NCI-H526 treated with DMSO at 0.1 percent for 48 hours (cell line): ENCODE data around the gene ZCCHC2.

Source experiments
- DNase-seq: peaks from one replicate; lab custom pipeline; 2025; lab: John Stamatoyannopoulos, UW

ZCCHC2 gene

DNA sequence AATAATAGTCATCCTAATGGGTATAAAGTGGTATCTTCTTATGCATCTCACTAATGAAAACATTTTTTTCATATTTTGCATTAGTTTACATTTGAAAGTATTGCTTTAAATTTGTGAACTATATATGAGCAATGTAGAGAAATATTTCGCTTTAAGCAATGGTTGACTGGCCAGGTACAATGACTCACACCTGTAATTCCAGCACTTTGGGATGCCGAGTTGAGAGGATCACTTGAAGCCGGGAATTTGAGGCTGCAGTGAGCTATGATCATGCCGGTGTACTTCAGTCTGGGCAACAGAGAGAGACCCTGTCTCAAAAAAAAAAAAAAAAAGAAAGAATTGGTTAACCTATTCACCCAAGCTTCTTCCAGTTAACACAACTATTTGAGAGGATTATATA, 15.1 kb downstream of the ZCCHC2 start:
- DNase-seq = no peak

DNA sequence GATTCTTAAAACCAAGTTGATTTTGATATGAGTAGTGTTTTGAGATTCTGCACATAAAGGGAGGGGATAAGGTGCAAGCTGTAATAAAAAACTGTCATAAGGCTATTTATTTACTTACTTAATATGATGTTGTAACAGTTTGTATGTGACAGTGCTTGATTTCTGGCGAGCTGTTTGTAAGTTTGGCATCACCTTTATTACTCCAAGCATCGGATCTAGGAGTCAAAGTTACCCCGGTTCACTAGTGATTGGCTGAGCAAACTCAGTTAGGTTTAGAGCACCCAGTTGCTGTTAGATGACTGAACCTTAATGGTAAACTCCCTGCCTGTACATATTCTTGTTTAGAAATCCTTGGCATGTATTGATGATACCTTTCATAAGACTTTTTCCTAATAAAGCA, 16.1 kb downstream of the ZCCHC2 start:
- DNase-seq = no peak

DNA sequence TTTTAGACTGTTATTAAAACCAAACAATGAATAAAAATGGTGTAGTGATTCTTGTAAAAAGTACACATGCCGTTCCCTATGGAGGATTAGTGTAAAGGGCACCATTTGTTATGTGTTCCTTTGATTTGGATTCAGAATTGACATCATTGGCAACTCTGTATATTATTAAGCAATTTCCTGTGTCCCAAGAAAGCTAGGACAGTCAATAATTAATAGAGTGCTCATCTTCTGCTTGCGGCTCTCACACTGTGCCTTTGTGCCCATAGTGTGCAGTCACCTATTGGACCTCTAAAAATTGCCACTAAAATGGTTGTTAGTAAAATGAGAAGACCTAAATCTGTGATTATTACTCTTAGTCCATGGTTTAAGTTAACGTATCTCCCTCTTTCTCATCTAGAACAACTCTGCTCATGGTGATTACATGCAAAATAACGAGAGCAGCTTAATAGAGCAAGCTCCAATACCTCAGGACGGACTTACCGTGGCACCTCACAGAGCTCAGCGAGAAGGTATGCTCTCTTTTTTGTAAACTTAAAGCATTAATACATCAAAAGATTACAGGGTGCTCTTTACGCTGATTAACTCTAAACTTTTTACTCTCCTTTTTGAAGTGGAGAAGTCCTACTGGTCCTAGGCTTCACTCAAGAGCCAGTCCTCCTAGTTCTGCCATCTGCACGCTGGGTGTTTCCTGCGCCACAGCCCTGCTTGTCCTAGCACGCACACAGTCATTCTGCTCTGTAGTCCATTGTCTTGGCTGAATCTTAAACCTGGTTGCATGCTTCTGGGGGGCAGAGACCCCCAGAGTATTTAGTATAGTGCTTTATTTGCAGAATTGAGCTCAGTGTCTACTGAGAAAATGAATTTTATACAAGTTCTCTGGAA, 16.7 kb downstream of the ZCCHC2 start:
- no peak for DNase-seq

DNA sequence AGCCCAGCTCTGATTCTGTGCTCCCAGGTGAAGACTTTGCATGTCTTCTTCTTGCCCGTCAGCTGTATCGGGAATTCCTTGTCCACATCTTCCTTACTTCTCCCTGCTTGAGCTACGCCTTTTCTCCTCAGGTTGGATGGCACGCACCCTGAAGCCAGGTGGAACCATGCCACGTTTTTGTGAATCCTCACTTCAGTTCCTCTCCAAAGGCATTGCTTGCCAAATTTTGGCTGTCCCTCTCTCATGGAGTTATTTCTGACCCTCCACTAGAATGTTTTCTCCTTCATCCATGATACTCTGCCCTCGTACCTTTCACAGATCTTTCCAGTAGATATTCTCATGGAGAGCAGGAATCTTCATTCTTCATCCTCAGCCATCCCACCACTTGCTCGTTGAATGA, 20.2 kb downstream of the ZCCHC2 start:
- no peak for DNase-seq

DNA sequence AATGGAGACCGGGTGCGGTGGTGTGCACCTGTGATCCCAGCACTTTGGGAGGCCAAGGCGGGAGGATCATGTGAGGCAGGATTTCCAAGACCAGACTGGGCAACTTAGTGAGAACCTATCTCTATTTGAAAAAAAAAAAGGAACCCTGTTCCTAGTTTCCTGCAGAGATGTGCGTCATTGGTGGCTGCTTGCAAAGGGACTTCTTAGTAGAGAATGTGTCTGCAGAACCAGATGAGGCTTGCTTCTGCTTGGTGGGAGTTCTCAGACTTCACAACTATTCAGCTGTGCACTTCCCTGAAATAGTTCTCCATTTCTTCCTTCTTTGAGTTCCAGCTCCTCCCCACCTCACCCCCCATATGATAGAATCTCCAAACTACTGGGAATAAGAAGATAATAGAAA, 22.3 kb downstream of the ZCCHC2 start:
- DNase-seq = no peak

DNA sequence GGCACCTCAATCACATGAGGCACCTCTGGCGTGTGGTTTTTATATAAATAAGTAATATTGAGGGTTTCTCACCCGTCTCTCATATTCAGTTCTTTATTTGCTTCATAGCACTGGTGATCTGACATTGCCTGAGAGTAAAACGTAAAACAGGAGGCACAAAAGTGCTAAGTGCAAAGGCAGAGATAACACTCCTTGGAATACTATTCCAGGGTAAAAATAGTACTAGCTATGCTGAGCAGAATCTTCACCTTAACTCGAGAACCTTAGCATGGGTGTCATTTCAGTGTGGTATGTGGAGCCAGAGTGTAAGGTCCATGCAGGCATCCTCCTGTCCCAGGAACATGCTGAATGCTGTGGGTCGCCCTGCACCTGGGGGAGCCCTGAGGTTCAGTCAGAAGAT, 26.9 kb downstream of the ZCCHC2 start:
- no peak for DNase-seq

DNA sequence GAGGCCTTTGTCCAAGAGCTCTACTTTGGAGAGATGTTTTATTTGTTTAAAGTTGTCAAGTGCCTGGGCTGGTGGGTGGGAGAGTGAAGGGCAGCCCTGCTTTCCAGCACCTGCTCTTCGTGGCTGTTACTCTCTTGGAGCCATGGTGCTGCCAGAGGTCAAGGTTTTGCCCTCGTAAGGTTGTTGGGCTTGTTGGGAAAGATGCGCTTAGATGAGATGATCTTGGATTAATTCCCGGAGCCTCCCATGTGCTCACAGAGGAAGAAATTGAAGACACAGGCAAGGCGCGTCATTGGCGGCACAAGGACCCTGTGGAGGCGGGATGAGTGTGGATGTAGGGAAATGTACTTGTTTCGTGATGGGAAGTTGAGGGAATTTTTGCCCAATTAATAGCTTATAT, 27.9 kb downstream of the ZCCHC2 start:
- no peak for DNase-seq

DNA sequence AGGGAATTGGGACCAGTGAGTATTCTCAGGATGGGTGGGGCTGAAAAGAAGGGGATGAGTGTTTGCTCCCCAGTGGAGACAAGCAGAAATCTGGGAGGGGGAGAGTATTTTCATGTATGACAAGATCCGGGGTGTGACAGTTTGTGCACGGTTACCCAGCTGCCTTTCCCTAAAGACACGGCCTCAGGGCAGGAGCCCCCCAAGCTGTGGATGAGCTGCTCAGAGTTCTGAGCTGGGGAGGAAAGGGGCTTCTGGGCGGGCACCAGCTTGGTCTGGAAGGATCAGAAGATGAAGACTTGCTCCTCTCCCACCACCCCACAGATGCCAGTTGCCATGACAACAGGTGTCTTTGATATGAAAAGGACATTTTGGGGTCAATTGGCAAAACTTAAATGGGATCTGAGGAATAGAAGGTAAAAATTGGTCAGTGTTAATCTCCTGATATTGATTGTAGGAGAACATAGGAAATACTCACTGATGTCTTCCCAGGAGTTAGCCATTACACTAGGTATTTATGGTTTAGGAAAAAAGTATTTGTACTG, 29.2 kb downstream of the ZCCHC2 start:
- DNase-seq = no peak

DNA sequence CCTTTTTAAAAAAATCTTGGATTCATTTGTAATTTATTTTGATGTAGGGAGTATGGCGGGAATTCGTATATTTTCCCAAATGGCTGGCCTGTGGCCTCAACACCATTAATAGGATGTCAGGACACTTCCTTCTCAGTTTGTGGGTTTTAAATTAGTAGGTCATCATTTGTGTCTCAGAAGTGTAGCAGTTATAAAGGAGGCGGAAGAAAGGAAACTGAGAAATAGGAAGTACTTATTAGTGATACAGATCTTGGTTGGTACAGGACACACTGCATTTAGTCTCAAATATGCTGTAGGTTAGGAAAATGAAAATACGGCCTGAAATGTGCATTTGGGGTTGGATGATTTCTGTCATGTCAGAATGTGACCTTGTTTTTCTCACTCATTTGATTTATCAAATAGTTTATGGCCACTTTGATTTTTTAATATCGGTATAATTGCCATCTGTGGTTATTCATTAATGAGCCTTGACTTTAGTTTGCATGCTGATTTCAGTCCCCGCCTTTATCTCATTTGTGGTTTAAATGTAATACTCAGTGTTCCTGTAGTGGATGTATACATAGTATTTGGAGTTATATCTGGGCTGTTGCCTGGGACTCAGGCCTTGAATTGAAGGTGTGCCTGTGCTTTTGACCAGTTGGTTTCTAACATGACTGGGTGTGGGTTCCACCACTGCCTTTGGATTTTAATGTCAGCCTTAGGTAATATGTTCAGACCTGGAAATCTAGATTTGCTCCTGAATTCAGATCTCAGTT, 31.4 kb downstream of the ZCCHC2 start:
- no peak for DNase-seq

DNA sequence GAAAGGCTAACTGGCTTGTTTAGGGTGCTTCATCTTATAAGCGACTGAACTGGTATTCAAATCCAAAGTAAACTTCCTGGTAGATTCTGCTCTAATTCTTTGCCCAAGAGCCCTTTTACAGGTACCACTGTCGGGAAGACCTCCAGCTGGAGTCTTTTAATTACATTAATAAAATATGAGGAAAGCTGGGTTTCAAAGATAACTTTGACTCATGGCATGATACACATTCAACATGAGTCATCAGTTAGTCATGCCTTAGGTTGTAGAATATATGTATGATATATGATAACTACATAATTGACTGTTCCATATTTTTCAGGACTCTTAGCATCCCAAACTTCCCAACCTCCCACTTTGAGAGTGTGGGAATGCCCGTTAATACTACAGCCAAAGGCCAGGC, 32.3 kb downstream of the ZCCHC2 start:
- DNase-seq = peak; percentile 39

DNA sequence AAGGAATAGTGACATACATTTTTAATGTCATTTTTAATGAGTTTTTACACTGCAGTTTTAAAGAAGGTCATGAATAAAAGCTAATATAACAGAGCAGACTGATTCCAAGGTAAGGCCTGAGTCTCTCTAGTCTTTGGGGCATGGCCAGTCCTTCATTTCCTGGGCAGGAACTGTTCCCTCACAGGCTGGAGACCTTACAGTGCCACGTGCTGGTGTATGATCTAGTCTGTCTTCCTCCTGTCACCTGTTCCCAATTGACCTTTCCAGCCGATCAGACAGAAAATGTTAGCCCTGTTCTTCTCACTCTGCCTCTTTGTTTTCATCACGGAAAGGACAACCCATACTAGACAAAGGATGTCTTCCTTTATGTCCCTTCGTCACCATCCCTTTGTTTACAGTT, 33.6 kb downstream of the ZCCHC2 start:
- no peak for DNase-seq

DNA sequence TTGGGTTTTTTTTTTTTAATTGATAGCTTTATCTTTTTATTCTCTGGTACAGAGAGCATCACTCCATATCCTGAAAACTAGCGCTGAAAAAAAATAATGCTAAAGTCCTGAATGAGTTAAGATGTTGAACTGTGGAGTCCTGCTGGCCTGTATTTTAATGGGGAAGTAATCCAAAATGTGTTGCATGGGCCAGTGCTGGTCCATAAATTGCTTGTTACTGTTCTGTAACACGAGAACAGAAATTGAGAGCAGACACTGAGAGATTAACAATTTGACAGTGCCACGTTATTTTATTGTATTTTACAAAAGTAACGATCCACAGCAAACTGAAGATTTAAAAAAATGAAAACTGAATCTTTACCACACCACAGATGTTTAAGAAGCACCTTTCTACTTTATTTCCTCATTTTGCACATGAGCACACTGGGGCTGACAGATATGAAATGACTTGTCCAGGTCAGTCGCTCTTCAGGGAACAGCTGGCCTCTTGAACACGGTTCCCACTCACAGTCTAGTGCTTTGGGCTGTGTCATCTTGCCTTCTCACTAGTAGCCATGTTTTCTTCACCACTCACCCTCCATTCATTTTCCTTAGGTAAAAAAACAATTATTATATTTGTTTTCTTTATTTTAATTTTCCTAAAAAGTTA, 35.3 kb downstream of the ZCCHC2 start:
- no peak for DNase-seq

DNA sequence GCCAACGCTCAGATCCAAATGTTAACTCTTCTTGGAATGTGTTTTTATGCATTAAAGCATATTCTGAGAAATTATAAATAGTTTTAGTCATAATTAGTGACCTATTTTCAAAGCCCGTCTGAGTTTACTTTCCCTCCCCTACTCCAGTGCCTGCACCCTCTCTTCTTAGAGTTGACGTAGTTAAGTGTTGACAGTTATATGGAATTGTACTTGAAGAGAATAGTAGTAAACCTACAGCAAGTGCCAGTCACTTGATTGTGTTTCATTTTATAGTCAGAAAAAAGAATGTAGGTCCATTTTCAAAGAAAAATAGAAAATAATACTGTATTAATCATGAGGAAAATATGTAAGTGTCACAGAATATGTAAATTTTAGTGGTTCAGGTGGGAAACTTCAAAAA, 41.2 kb downstream of the ZCCHC2 start:
- no peak for DNase-seq

DNA sequence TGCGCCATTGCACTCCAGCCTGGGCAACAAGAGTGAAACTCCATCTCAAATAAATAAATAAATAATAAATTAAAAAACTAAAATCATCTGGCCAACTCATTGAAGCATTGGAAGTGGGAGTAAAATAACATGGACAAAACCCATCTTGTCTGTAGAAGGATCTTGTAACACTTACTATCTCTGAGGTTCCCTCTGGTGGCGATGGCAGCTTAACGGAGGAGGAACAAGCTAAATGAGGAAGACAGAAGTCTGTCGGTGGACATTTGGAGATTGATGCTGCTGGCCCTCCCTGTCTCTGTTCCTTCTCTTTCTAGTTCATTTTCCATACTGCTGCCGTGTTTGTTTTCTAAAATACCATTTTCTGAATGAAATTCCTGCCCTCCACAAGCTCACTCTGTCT, 43.4 kb downstream of the ZCCHC2 start:
- no peak for DNase-seq

DNA sequence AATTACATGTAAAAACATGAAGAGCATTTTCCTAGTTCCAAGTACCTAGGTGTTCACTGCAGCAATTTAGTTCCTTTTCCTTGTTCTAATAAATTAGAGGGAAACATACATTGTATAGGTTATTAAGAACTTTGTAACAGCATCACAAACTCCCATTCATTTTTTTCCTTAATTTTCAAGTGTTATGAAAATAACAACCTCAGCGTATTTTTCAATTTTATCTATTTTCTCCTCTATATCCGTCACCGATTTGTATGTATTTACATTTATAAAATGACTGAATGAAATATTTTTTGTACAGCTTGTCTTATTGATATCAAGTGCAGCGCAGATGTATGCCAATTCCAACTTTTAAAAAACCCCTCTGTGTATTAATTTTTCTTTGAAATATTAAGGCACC, 44.0 kb downstream of the ZCCHC2 start:
- no peak for DNase-seq

DNA sequence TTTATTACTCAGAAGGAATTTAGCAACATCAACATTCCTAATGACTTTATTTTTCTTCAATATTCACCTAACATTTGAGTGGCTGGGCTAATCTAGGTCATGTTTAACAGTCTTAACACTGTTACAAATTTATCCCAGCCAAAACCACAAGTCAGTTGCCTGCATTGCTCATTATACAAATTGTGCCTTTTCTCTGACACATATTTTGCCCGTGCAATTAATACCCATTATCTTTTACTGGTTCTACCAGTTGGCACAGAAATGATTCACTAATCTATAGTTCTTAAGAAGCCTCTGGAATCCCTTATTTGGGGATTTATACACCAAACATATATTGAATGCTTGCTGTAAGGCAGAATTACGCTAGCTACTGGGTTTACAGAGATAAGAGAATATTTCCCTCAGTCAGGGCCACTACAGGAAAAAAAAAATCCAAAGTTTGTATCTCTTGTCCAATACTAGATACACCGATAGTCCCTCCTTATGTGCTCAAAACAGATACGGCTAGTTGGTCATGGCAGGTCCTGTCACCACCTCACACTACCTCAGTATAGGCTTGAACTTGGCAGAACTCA, 46.3 kb downstream of the ZCCHC2 start:
- no peak for DNase-seq

DNA sequence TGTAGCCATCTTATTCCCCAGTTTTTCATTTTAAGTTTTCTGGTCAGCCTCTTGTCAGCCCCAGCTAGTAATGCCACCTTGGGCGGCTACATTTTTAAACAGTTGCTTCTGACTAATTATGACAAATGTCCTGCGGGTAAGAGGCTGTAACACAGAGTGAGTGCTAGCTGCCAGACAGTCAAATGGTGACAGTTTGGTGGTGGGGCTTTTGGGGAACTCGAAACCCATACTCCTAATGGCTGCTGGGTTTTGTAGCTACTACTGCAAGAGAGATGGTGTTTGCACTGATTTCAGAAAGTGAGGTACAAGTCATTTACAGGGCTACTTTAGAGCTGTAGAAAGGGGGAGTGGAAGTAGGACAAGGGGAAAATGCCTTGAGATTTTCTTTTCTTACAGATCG, 48.2 kb downstream of the ZCCHC2 start:
- DNase-seq = no peak

DNA sequence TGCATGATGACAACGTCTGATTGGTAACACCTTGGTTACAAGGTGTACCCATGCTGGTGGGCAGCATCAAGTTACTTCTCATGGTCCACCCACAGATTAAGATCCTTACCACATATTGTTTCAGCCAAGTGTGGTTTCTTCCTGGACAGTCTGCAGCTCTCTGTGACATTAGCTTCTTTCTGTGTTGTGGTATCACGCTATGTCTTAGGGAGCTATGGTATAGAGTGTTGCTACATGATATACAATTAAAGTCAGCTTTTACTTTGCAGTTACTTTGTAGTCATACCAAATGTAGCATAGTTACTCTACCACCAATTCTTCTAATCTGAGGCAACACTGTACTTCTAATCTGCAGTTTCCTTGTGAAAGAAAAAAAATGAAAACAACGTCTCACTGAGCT, 48.8 kb downstream of the ZCCHC2 start:
- no peak for DNase-seq

DNA sequence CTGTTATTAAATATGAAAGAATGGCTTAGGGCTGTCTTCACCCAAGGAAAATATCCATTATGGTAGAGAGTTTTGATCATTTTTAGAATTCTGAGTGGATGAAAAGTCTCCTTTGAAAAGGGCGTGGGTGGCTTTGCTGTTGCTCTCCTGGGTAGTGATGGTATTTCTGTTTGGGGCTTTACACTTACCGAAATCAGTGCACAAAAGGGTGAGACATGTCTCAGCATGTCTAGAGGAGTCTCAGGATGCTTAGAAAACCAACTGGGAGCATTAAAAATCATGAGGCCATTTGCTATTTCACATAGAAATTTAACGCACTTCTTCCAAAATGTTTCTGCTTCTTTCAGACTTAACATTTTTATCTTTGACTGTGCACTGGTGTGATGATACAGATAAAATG, 49.6 kb downstream of the ZCCHC2 start:
- no peak for DNase-seq

DNA sequence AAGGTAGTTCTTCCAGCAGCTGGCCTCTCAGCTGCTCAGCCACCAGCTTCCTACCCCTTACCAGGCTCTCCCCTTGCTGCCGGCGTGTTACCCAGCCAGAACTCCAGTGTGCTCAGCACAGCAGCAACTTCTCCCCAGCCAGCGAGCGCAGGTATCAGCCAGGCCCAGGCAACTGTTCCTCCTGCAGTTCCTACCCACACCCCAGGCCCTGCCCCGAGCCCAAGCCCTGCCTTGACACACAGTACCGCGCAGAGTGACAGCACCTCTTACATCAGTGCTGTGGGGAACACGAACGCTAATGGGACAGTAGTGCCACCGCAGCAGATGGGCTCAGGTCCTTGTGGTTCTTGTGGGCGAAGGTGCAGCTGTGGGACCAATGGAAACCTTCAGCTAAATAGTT, 52.0 kb downstream of the ZCCHC2 start:
- no peak for DNase-seq

DNA sequence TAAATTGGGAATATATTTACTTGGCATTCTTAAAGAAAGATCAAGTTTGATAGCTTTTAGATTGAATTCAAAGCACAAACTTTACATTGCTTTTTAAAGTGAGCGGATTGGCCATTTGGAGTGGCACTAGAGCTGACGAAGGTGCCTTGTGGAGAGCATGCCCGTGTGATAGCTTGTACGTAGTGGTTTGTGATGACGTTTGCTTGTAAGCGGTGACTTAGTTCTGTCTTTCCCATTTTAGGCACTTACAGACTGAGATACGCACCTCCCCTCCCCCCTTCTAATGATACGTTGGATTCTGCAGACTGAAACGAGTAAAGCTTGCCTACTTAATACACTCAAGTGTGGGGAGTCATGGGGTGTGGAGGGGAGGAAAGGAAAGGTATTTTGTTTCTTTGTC, 53.4 kb downstream of the ZCCHC2 start:
- no peak for DNase-seq

DNA sequence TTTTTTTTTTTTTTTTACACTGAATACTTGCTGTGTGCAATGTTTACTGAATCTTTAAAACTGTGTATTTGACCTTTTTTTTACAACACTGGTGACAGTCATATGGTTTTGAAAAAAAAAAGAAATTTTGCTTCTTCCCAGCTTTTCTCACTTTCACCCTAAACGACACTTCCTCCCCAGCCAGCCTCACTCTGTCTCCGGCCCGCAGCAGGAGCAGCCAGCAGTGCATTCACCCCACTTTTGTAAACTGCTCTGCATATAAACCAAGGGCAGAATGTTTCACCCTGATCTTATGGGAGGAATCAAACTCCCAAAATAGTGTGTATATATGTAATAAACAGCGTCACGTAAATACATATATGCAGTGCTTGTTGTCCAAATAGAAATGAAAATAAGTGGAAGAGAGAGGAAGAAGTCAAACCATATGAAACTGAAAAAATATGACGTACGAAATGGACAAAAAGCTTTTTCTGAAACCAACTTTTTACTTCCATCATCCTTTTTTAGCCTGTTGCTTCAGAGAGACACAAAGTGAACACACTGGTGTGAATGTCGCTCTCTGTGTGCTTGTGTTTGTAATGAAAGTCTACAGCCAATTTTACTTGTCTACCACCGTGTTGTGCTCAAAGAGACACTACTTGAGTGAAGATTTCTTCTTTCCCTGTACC, 54.2 kb downstream of the ZCCHC2 start:
- no peak for DNase-seq
